Vagina (tissue), 2 donors: ENCODE data around the gene VIPR2. TPM values are rescaled to one million over a fixed set of nuclear protein-coding genes. Genes with fewer than 3 reads are reported as not detected.
A peak's percentile ranks its signal among the peaks of the same experiment; 100 is the strongest.

Experiments
- DNase-seq, 2 donors: peaks; one replicate each; pipeline ENCODE4 v3.0.0-alpha.2; 2017; ENCODE audit errors: extremely low spot score in 2 of 2
- H3K27ac ChIP-seq: fragments of 200-600 bp; sonication (generic); one replicate; pipeline ENCODE4 v1.5.1; 2019
- H3K27me3 ChIP-seq: fragments of 200-600 bp; sonication (generic); one replicate; pipeline ENCODE4 v1.5.1; 2019
- H3K36me3 ChIP-seq, 2 donors: fragments of 200-600 bp; sonication (generic); one replicate each; pipeline ENCODE4 v1.5.1; 2017 to 2019
- H3K4me1 ChIP-seq: fragments of 200-600 bp; sonication (generic); one replicate; pipeline ENCODE4 v1.5.1; 2019
- H3K4me3 ChIP-seq, 2 donors: fragments of 200-600 bp; sonication (generic); 1 replicate in 1 of 2; 2 replicates in 1 of 2; pipeline ENCODE4 v1.5.1; 2016 to 2019
- H3K9me3 ChIP-seq: fragments of 200-600 bp; sonication (generic); one replicate; pipeline ENCODE4 v1.5.1; 2019
- POLR2A ChIP-seq, 2 donors: fragments of 450-650 bp; IDR thresholded peaks; one replicate each; pipeline ENCODE4 v1.6.1; 2017; ENCODE audit warnings: antibody characterized with exemption in 2 of 2, mild to moderate bottlenecking in 2 of 2, moderate library complexity in 2 of 2
- POLR2AphosphoS5 ChIP-seq, 2 donors: sonication (generic); formaldehyde crosslinking; IDR thresholded peaks; one replicate each; pipeline ENCODE4 v1.9.0; 2017; ENCODE audit warnings: antibody characterized with exemption in 2 of 2, mild to moderate bottlenecking in 2 of 2, low read depth in 1 of 2; ENCODE audit not compliant: insufficient read depth in 1 of 2
- intact Hi-C: fragments of 100-400 bp; cut with DNase I; formaldehyde crosslinking; loops from one replicate; pipeline ENCODE4 v1.15.1; 2023
- total RNA-seq: library from RNA; depleted of rRNA; stranded (reverse); fragments of >200 nt; gene quantifications from one replicate; pipeline ENCODE4 v1.2.3, GENCODE V29; 2016
- TF ChIP-seq, protein P1 (sequence below), 3 experiments: fragments of 450-650 bp in 2 of 3; fragments of 200-600 bp in 1 of 3; sonication (generic) in 1 of 3; IDR thresholded peaks; one replicate each; pipeline ENCODE4 v1.5.1; 2017 to 2019; ENCODE audit warnings: antibody characterized with exemption in 3 of 3, mild to moderate bottlenecking in 2 of 3, moderate library complexity in 2 of 3

Gene VIPR2
- total RNA-seq, 1 donor from 2014 or later: 11.3 TPM

DNA sequence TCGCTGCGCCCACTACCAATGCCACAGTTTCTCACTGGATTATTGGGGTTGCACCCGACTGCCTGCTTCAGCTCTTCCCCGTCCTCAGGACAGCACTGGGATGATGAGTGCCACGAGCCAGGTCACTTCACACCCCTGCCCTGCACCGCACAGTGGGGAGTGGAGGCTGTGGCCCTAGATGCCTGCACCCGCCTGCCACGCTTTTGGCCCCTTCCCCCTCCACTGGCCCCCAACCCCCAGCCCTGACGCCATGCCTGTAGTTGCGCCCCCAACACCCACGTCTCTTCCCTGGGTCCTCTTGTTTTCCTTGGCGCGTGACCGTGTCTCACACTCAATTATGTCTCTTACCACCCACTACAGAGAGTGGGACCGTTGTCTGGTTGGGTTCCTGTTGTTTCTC is 134.3 kb downstream of the VIPR2 start:
- intact Hi-C loops: no loop called here
- H3K27me3 ChIP-seq: no peaks in the 10 kb centered on the region
- H3K36me3 ChIP-seq: no peaks in the 10 kb centered on the region
- H3K27ac ChIP-seq: peak overlapping the region; percentile 20
- no peak for DNase-seq
- no peak overlapping the region for H3K4me3 ChIP-seq
- H3K9me3 ChIP-seq: no peaks in the 10 kb centered on the region
- no peak for TF ChIP-seq POLR2AphosphoS5 (IDR thresholded peaks at IDR 0.05; ENCODE audit: insufficient read depth in 1 of 2, low read depth in 1 of 2)
- TF ChIP-seq, protein P1, sequence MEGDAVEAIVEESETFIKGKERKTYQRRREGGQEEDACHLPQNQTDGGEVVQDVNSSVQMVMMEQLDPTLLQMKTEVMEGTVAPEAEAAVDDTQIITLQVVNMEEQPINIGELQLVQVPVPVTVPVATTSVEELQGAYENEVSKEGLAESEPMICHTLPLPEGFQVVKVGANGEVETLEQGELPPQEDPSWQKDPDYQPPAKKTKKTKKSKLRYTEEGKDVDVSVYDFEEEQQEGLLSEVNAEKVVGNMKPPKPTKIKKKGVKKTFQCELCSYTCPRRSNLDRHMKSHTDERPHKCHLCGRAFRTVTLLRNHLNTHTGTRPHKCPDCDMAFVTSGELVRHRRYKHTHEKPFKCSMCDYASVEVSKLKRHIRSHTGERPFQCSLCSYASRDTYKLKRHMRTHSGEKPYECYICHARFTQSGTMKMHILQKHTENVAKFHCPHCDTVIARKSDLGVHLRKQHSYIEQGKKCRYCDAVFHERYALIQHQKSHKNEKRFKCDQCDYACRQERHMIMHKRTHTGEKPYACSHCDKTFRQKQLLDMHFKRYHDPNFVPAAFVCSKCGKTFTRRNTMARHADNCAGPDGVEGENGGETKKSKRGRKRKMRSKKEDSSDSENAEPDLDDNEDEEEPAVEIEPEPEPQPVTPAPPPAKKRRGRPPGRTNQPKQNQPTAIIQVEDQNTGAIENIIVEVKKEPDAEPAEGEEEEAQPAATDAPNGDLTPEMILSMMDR (IDR thresholded peaks at IDR 0.05): no peak
- TF ChIP-seq POLR2A (IDR thresholded peaks at IDR 0.05): no peak
- peaks cover 45% of the 10 kb centered on the region for H3K4me1 ChIP-seq

DNA sequence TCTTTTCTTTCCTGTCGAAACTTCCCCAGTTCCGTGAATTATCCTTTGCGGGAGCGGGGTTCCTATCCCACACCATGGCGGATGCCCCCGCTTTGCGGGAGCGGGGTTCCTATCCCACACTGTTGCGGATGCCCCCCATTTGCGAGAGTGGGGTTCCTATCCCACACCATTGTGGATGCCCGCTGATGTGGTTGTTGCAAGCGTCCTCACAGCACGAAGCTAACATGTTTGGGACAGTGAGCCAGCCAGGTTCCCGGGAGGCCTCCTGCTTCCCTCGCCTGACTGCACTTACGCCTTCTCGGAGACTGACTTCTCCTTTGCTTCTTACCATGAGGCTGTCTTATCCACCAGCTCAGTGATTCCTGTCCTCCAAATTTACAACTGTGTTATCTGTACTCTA is 134.7 kb downstream of the VIPR2 start:
- H3K27me3 ChIP-seq: no peaks in the 10 kb centered on the region
- intact Hi-C loops: no loop called here
- H3K4me1 ChIP-seq: peaks cover 40% of the 10 kb centered on the region
- H3K4me3 ChIP-seq: no peak overlapping the region
- no peak for DNase-seq
- H3K36me3 ChIP-seq: no peaks in the 10 kb centered on the region
- no peak overlapping the region for H3K27ac ChIP-seq
- no peaks in the 10 kb centered on the region for H3K9me3 ChIP-seq
- no peak for TF ChIP-seq POLR2AphosphoS5 (IDR thresholded peaks at IDR 0.05; ENCODE audit: insufficient read depth in 1 of 2, low read depth in 1 of 2)
- TF ChIP-seq, protein P1 (IDR thresholded peaks at IDR 0.05): no peak
- TF ChIP-seq POLR2A (IDR thresholded peaks at IDR 0.05): no peak

DNA sequence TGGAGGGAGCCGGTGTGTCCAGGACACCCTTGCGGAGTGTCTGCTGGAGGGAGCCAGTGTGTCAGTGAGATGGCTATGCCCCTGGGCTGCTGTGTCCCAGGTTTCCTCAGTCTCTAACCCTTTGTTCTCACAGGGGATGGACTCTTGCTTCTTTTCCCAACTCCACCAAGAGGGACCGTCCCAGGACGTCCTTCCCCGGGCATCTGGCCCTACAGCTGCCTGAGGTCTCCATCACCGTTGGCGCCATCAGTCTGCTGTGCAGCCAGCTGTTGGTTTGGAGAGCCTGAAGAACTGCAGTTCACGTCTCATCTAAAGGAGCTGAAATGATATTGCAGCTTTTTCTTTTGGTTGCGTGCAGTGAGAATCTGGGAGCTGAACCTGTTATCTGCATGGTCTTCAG is 136.2 kb downstream of the VIPR2 start:
- DNase-seq: no peak
- H3K36me3 ChIP-seq: no peaks in the 10 kb centered on the region
- H3K27me3 ChIP-seq: no peaks in the 10 kb centered on the region
- intact Hi-C loops: no loop called here
- H3K4me3 ChIP-seq: no peak overlapping the region
- peaks cover 28% of the 10 kb centered on the region for H3K4me1 ChIP-seq
- TF ChIP-seq, protein P1 (IDR thresholded peaks at IDR 0.05): no peak
- TF ChIP-seq POLR2A (IDR thresholded peaks at IDR 0.05) (no peak), POLR2AphosphoS5 (IDR thresholded peaks at IDR 0.05; ENCODE audit: insufficient read depth in 1 of 2, low read depth in 1 of 2) (no peak)
- H3K9me3 ChIP-seq: no peaks in the 10 kb centered on the region
- no peak overlapping the region for H3K27ac ChIP-seq

DNA sequence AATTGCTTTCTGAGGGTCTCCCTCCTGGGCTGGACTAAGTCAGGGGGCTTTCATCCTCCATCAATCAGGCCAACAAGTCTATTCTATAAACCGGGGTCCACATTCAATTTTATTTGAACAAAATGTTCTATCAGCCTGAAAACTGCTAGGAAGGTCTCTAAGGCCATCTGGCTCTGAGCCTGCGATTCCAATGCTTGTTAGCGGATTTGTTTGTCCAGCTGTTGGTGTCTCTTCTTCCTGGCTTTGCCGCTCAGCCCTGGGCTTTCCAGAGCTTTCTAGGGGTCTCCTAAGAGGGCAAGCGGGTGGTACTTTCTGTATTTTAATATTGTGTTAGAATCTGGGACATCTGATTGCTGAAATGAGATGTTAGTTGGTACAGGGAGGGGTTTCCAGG is 136.7 kb downstream of the VIPR2 start:
- DNase-seq: no peak
- Histone ChIP-seq H3K27ac (no peak overlapping the region), H3K27me3 (no peaks in the 10 kb centered on the region), H3K4me3 (no peak overlapping the region), H3K4me1 (peaks cover 24% of the 10 kb centered on the region), H3K36me3 (no peaks in the 10 kb centered on the region), H3K9me3 (no peaks in the 10 kb centered on the region)
- TF ChIP-seq POLR2AphosphoS5 (IDR thresholded peaks at IDR 0.05; ENCODE audit: insufficient read depth in 1 of 2, low read depth in 1 of 2) (no peak), POLR2A (IDR thresholded peaks at IDR 0.05) (no peak)
- TF ChIP-seq, protein P1 (IDR thresholded peaks at IDR 0.05): no peak
- intact Hi-C loops: no loop called here

DNA sequence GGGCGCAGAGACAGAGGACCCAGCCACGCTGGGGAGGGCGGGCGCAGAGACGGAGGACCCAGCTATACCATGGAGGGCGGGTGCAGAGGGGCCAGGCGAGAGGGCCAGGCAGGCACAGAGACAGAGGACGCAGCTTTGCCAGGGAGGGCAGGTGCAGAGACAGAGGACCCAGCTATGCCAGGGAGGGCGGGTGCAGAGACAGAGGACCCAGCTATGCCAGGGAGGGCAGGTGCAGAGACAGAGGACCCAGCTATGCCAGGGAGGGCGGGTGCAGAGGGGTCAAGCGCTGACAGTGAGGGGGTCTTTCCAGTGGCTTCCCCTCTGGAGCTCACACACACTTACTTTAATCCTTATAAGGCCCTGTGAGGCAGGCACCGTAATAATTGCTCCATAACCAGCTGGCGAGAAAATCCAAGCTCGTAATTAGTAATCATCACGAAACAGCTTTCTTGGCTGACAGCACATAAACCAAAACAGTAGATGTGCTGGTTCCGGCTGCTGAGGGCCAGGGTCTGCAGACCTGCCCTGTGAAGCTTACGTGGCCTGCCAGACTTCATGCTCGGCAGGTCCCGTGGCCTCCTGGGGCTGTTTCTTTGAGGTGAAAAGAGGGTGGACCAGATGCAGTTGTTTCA is 137.2 kb downstream of the VIPR2 start:
- Histone ChIP-seq H3K27ac (no peak overlapping the region), H3K36me3 (no peaks in the 10 kb centered on the region), H3K4me3 (no peak overlapping the region), H3K4me1 (peaks cover 18% of the 10 kb centered on the region), H3K9me3 (no peaks in the 10 kb centered on the region), H3K27me3 (no peaks in the 10 kb centered on the region)
- intact Hi-C loops: no loop called here
- DNase-seq: no peak
- no peak for TF ChIP-seq POLR2AphosphoS5 (IDR thresholded peaks at IDR 0.05; ENCODE audit: insufficient read depth in 1 of 2, low read depth in 1 of 2)
- TF ChIP-seq, protein P1 (IDR thresholded peaks at IDR 0.05): no peak
- TF ChIP-seq POLR2A (IDR thresholded peaks at IDR 0.05): no peak
